GM12891 (cell line): ENCODE measurements around the gene STXBP2.

Experiments
- POLR2A ChIP-seq: IDR thresholded peaks from 2 replicates; pipeline ENCODE4 v1.6.1; 2011; ENCODE audit warnings: low read depth, low read length, control low read depth
- POLR2AphosphoS5 ChIP-seq: IDR thresholded peaks from 2 replicates; pipeline ENCODE4 v1.6.1; 2011; ENCODE audit warnings: low read depth, low read length, control low read depth
- TAF1 ChIP-seq: IDR thresholded peaks from 2 replicates; pipeline ENCODE4 v1.6.1; 2011; ENCODE audit warnings: low read depth, low read length, control low read depth

DNA sequence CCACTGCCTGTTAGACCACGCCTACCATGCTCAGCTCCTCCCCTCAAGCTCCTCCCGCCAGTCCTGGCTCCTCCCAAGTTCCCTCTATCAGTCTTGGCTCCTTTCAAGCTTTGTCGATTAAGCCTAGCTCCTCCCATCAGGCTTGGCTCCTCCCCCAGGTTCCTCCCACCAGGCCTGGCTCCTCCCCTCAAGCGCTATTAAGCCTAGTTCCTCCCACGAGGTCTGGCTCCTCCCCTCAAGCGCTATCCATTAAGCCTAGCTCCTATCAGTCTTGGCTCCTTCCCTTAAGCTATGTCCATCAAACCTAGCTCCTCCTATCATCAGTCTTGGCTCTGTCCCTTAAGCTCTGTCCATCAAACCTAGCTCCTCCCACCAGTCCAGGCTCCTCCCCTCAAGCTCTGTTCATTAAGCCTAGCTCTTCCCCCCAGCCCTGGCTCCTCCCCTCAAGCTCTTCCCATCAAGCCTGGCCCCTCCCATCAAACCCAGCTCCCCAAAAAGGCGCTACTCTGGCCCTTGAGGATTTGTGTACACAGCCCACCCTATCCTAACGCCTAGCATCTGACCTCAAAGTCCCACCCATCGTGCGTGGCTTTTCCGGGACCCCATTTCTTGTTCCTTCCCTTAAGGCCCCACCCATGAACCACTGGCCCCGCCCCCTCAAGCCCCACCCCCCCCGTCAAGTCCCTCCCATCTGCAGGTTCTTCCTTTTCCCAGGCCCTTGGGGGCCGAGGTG lies 31.3 kb upstream of the STXBP2 start:
- no peak for TF ChIP-seq POLR2A
- TF ChIP-seq TAF1 = no peak
- no peak for TF ChIP-seq POLR2AphosphoS5
